A673 (cell line): ENCODE data around the gene CRYGS.

Source experiments
- EZH2 ChIP-seq: fragments of 200-600 bp; sonication (generic); IDR thresholded peaks from 2 replicates; pipeline ENCODE4 v1.6.1; 2017; ENCODE audit warnings: borderline replicate concordance, low read depth, mild to moderate bottlenecking, mixed read lengths, antibody characterized with exemption, low read length; ENCODE audit not compliant: poor library complexity, severe bottlenecking
- TF ChIP-seq, protein P1 (sequence below): fragments of 300-800, 200-600 bp; sonication (generic); conservative IDR thresholded peaks from 2 replicates; pipeline ENCODE4 v1.5.1; 2017; ENCODE audit warnings: low read depth, mild to moderate bottlenecking, antibody characterized with exemption, low read length, moderate library complexity, mixed read lengths

DNA sequence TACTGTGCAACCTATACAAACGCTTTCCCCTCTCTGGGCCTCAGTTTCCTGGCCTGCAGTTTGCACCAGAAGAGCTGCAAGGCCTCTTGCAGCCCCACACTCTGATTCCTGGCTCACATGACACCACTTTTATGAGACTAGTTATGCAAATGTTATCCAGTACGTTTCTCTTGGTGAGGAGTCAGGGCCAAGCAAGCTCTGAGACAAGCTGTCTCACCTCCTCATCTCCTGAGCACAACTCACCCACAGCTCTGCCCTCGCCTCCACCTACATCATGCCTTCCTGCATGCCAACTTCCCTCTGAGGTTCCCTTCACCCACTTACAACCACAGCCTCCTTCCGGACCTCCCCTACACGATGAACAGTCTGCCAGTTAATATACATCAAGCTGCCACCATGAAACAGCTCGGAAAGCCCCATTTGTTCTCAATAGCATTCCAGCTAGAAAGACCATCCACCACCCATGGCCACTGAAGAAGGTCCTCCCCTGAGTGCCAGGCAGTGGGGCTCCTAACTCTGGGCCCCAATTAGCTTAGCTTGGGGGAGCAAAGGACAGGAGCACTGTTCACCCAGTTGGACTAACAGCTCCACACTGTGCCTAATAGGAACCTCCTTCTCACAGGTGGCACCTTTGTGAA is 25.0 kb downstream of the CRYGS start:
- TF ChIP-seq EZH2: no peak
- TF ChIP-seq, protein P1, sequence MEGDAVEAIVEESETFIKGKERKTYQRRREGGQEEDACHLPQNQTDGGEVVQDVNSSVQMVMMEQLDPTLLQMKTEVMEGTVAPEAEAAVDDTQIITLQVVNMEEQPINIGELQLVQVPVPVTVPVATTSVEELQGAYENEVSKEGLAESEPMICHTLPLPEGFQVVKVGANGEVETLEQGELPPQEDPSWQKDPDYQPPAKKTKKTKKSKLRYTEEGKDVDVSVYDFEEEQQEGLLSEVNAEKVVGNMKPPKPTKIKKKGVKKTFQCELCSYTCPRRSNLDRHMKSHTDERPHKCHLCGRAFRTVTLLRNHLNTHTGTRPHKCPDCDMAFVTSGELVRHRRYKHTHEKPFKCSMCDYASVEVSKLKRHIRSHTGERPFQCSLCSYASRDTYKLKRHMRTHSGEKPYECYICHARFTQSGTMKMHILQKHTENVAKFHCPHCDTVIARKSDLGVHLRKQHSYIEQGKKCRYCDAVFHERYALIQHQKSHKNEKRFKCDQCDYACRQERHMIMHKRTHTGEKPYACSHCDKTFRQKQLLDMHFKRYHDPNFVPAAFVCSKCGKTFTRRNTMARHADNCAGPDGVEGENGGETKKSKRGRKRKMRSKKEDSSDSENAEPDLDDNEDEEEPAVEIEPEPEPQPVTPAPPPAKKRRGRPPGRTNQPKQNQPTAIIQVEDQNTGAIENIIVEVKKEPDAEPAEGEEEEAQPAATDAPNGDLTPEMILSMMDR: no peak
